ENCODE measurements around the gene CHPF. TPM values are rescaled to one million over a fixed set of nuclear protein-coding genes. Genes with fewer than 3 reads are reported as not detected.

The CHPF gene
- 100 to 1,000 TPM; 219 to 234 TPM for total RNA-seq

GRCh38 chr2:219543596-219544358 lies at the start of gene CHPF, which contains the start of gene TMEM198:
Gene CHPF, minus strand, starts transcription at chr2:219543809. Its CDS starts 271 bp downstream, at chr2:219543538.
Gene TMEM198, plus strand, starts transcription at chr2:219544028. Its CDS starts 700 bp downstream, at chr2:219544728.

GRCh38 chr2:219572237-219573001 lies 28.8 kb upstream of the CHPF start, which contains the start of gene INHA:
Gene INHA, plus strand, starts transcription at chr2:219572310. Its CDS starts 65 bp downstream, at chr2:219572375.

GRCh38 chr2:219571311-219572236 lies 28.0 kb upstream of the CHPF start, which contains the start of gene OBSL1:
Gene OBSL1, minus strand, starts transcription at chr2:219571539. Its CDS starts 307 bp downstream, at chr2:219571232.

GRCh38 chr2:219514196-219514761 lies 29.3 kb downstream of the CHPF start, which contains the start of gene ASIC4:
Gene ASIC4, plus strand, starts transcription at chr2:219514482. Its CDS starts 243 bp downstream, at chr2:219514725.

GRCh38 chr2:219498280-219499057 lies 45.1 kb downstream of the CHPF start, which contains the start of gene GMPPA:
Gene GMPPA, plus strand, starts transcription at chr2:219498891. Its CDS starts 1,085 bp downstream, at chr2:219499976.

Small RNA genes within 50 kb of the gene (small RNA-seq; reads per million reads assigned to genes)
- gene MIR3132 (0 reads per million in 2 donors), gene RN7SKP213 (0 to 0.04 reads per million in 2 donors)

Other genes with a start within 250 kb of the CHPF start
- gene PTPRN, start 234.4 kb downstream of the CHPF start, total RNA-seq: 1 to 10 TPM in 1 of 2 donors, under 1 TPM in 1; 0.33 to 1.0 TPM
- not detected for gene RESP18, start 211.1 kb downstream of the CHPF start, total RNA-seq
- gene DNPEP, start 155.9 kb downstream of the CHPF start, total RNA-seq: 10 to 100 TPM; 70.2 to 72.6 TPM
- gene DES, start 125.4 kb downstream of the CHPF start, total RNA-seq: not detected
- under 1 TPM; under 0.01 to 0.33 TPM for gene SPEG, start 109.0 kb downstream of the CHPF start, total RNA-seq
- 10 to 100 TPM; 36.8 to 58.3 TPM for gene GMPPA, start 44.9 kb downstream of the CHPF start, total RNA-seq
- gene ASIC4, start 29.3 kb downstream of the CHPF start, total RNA-seq: not detected
- 1 to 10 TPM; 4.3 to 6.5 TPM for gene TMEM198, start 219 bp upstream of the CHPF start, total RNA-seq
- gene OBSL1, start 27.7 kb upstream of the CHPF start, total RNA-seq: 10 to 100 TPM; 52.6 to 55.7 TPM
- gene INHA, start 28.5 kb upstream of the CHPF start, total RNA-seq: under 1 TPM in 1 of 2 donors, not detected in 1; 0.34 TPM
- gene STK11IP, start 54.0 kb upstream of the CHPF start, total RNA-seq: 10 to 100 TPM; 15.0 to 19.6 TPM
- 1 to 10 TPM; 3.3 to 4.1 TPM for gene SLC4A3, start 83.8 kb upstream of the CHPF start, total RNA-seq

Data from melanocyte of skin (primary cell).